Measurements from ENCODE around the gene CHST2. TPM values are rescaled to one million over a fixed set of nuclear protein-coding genes. Genes with fewer than 3 reads are reported as not detected.

The CHST2 gene
- total and polyA plus RNA-seq, 4 donors, result 0.11 to 48.7 (median 0.93) TPM

GRCh38 chr3:143140550-143140949, 21.0 kb downstream of the CHST2 start (continued):
- TF ChIP-seq CTCF (IDR thresholded peaks at IDR 0.05; ENCODE audit: low read depth, low read length, missing input control) (no peak), RAD21 (IDR thresholded peaks at IDR 0.05) (no peak), RXRA (IDR thresholded peaks at IDR 0.05) (no peak), FOXA1 (IDR thresholded peaks at IDR 0.05) (no peak), HNF4A (conservative IDR thresholded peaks at IDR 0.05) (no peak)

- no peak overlapping the region for H3K27ac ChIP-seq (ENCODE audit: low read depth in 1 of 2, low read length in 2 of 2)
- 89% methylated on average over 17 of the region's 17 CpGs for WGBS
- no peak overlapping the region for H3K9ac ChIP-seq (ENCODE audit: low read depth in 1 of 2, low read length in 2 of 2)
- no peak for DNase-seq (ENCODE audit: low spot score)
- peaks cover 0 to 1% (median 0%) of the 10 kb centered on the region in 4 donors for H3K36me3 ChIP-seq (ENCODE audit: control insufficient read depth in 4 of 4, insufficient read depth in 3 of 4, low read depth in 1 of 4, low read length in 3 of 4)
- H3K4me1 ChIP-seq (ENCODE audit: control insufficient read depth in 4 of 4, insufficient read depth in 4 of 4, low read length in 3 of 4), result peaks cover 0 to 3% (median 0%) of the 10 kb centered on the region in 4 donors
- H3K9me3 ChIP-seq (ENCODE audit: control insufficient read depth in 4 of 4, low read length in 3 of 4), result no peaks in the 10 kb centered on the region
- H3K4me3 ChIP-seq (ENCODE audit: low read depth in 1 of 3, low read length in 3 of 3), result no peak overlapping the region
- TF ChIP-seq CTCF (IDR thresholded peaks at IDR 0.05; ENCODE audit: low read depth, low read length, missing input control), result no peak
- TF ChIP-seq REST (IDR thresholded peaks at IDR 0.05), result no peak
- TF ChIP-seq ATF3 (IDR thresholded peaks at IDR 0.05), result no peak
- TF ChIP-seq ZBTB33 (IDR thresholded peaks at IDR 0.05), result no peak
- no peak for TF ChIP-seq YY1 (IDR thresholded peaks at IDR 0.05)
- no peak for TF ChIP-seq TAF1 (conservative IDR thresholded peaks at IDR 0.05)
- no peak for TF ChIP-seq SP1 (IDR thresholded peaks at IDR 0.05)
- no peak for TF ChIP-seq GABPA (IDR thresholded peaks at IDR 0.05 in 1 of 2, conservative IDR thresholded peaks at IDR 0.05 in 1 of 2)
- TF ChIP-seq HNF4G (IDR thresholded peaks at IDR 0.05), result no peak
- no peak for TF ChIP-seq RAD21 (IDR thresholded peaks at IDR 0.05)
- TF ChIP-seq JUND (IDR thresholded peaks at IDR 0.05), result no peak
- TF ChIP-seq EGR1 (IDR thresholded peaks at IDR 0.05; ENCODE audit: low read depth in 2 of 2), result no peak
- no peak for TF ChIP-seq RXRA (IDR thresholded peaks at IDR 0.05)
- no peaks in the 10 kb centered on the region for H3K27me3 ChIP-seq (ENCODE audit: control insufficient read depth in 4 of 4, insufficient read depth in 4 of 4, low read length in 3 of 4)
Measured at GRCh38 chr3:143142354-143142753, 22.8 kb downstream of the CHST2 start.

Data from liver (tissue), 9 donors.